ENCODE results near the gene GPSM1. TPM values are rescaled to one million over a fixed set of nuclear protein-coding genes. Genes with fewer than 3 reads are reported as not detected.
"Not testable (repeated sequence)": the region's sequence is repeated elsewhere in the genome, so short reads cannot be mapped to it uniquely, and the experiment has no call there.

The GPSM1 gene
- total and polyA plus RNA-seq, 2 experiments from 2014 or later: 58.5 to 116 TPM

DNA sequence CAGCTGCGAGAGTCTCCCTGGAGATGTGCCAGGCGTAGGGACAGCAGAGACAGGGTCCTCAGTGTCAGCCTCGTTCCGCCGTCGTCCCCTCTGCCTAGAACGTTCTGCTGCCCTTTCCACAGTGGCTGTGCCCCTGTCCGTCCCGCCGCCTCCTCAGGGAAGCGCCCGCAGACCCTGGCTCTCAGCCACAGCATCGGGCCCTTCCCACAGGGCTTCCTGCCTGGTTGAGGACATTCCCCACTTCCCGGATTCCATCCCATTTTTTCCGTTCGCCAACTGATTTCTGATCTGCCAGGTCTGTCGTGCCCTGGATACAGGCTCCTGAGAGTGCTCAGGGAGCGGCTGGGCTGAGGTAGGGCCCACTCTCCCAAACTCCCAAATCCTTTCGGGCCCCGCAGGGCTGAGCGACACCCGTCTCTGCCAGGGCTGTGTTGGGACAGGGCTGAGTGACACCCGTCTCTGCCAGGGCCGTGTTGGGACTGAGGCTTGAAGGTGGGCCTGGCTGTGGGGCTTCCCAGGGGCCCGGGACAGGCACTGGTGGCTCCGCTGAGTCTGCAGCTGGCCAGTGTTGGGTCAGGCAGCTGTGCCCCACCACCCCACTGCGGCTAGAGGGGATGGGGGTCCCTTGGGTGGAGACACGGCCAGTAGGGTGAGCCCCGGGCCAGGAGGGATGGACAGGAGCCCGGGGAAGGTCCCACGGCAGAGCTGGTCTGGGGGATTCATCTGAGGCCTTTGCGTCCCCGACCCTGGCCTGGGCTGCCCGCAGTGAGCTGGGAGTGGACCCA, 20.3 kb downstream of the GPSM1 start:
- Histone ChIP-seq H3K27ac (no peak overlapping the region), H3K9me3 (ENCODE audit: low read depth) (no peaks in the 10 kb centered on the region), H3K36me3 (no peaks in the 10 kb centered on the region), H3K4me3 (no peak overlapping the region), H3K4me1 (ENCODE audit: low read depth) (peaks cover 13% of the 10 kb centered on the region), H3K27me3 (no peaks in the 10 kb centered on the region)
- DNase-seq (ENCODE audit: low read depth in 1 of 2, low spot score in 1 of 2): no peak
- TF ChIP-seq, protein P1, sequence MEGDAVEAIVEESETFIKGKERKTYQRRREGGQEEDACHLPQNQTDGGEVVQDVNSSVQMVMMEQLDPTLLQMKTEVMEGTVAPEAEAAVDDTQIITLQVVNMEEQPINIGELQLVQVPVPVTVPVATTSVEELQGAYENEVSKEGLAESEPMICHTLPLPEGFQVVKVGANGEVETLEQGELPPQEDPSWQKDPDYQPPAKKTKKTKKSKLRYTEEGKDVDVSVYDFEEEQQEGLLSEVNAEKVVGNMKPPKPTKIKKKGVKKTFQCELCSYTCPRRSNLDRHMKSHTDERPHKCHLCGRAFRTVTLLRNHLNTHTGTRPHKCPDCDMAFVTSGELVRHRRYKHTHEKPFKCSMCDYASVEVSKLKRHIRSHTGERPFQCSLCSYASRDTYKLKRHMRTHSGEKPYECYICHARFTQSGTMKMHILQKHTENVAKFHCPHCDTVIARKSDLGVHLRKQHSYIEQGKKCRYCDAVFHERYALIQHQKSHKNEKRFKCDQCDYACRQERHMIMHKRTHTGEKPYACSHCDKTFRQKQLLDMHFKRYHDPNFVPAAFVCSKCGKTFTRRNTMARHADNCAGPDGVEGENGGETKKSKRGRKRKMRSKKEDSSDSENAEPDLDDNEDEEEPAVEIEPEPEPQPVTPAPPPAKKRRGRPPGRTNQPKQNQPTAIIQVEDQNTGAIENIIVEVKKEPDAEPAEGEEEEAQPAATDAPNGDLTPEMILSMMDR (IDR thresholded peaks at IDR 0.05; ENCODE audit: low read depth, low read length): no peak

DNA sequence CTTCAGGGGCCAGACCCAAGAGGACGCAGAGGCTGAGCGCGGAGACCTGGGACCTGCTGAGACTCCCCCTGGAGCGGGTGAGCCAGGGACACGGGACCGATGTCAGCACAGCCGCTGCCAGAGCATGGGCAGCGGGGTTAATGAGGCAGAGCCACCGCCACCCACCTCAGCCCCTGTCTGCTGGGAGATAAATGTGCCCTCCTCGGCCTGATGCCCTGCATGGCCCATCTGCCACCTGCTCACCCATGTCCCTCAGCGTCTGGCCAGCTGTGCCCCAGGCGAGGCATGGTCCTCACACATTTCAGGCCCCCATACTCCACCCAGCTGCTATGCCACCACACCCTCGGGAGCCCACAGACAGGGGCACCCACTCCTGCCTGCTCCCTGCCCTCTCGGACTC, 21.4 kb downstream of the GPSM1 start:
- TF ChIP-seq, protein P1 (IDR thresholded peaks at IDR 0.05; ENCODE audit: low read depth, low read length): no peak
- Histone ChIP-seq H3K27me3 (no peaks in the 10 kb centered on the region), H3K27ac (no peak overlapping the region), H3K9me3 (ENCODE audit: low read depth) (no peaks in the 10 kb centered on the region), H3K4me3 (no peak overlapping the region), H3K4me1 (ENCODE audit: low read depth) (peaks cover 12% of the 10 kb centered on the region), H3K36me3 (no peaks in the 10 kb centered on the region)
- no peak for DNase-seq (ENCODE audit: low read depth in 1 of 2, low spot score in 1 of 2)

DNA sequence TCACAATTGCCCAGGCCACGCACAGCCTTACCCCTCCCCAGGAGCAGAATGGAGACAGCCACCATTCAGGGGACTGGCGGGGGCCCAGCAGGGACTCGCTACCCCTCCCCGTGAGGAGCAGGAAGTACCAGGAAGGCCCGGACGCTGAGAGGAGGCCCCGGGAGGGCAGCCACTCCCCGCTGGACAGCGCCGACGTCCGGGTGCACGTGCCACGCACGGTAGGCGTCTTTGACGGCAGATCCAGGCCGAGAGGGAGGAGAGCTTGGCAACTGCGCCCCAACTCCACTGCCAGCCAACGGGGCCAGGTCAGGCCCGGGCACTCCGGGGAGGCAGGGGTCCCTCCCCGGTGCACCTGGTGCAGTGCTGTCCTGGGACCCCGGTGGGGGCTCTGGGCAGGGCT, 22.2 kb downstream of the GPSM1 start:
- Histone ChIP-seq H3K9me3 (ENCODE audit: low read depth) (no peaks in the 10 kb centered on the region), H3K4me3 (no peak overlapping the region), H3K4me1 (ENCODE audit: low read depth) (peaks cover 20% of the 10 kb centered on the region), H3K36me3 (no peaks in the 10 kb centered on the region), H3K27me3 (no peaks in the 10 kb centered on the region), H3K27ac (no peak overlapping the region)
- DNase-seq (ENCODE audit: low read depth in 1 of 2, low spot score in 1 of 2): no peak
- TF ChIP-seq, protein P1 (IDR thresholded peaks at IDR 0.05; ENCODE audit: low read depth, low read length): no peak

DNA sequence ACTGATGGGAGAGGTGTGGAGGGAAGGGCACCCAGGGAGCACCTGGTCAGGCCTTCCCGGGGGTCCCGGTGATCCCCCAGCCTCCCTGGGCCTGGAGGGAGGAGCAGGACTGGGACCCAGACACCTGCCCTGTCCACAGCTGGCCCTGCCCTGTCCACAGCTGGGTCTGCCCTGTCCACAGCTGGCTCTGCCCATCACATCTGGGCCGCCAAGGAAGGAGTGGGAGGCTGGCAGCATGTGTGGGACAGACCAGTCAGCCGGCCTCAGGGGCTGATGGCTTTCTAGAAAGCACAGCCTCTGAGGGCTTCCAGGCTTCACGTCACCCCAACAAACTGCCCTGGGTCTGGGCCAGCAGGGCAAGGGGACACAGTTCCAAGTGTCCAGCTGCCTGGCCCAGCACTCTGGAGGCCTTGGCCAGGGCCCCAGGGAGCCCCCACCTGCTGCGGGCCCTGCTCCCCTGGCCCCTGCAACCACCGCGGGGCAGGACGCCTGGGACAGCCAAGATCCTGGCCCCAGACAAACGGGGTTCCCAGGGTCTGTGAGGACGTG, 24.0 kb downstream of the GPSM1 start:
- Histone ChIP-seq H3K4me1 (ENCODE audit: low read depth) (peaks cover 18% of the 10 kb centered on the region), H3K9me3 (ENCODE audit: low read depth) (no peaks in the 10 kb centered on the region), H3K27ac (no peak overlapping the region), H3K4me3 (no peak overlapping the region), H3K27me3 (no peaks in the 10 kb centered on the region), H3K36me3 (peaks cover 5% of the 10 kb centered on the region)
- TF ChIP-seq, protein P1 (IDR thresholded peaks at IDR 0.05; ENCODE audit: low read depth, low read length): no peak
- DNase-seq (ENCODE audit: low read depth in 1 of 2, low spot score in 1 of 2): no peak

DNA sequence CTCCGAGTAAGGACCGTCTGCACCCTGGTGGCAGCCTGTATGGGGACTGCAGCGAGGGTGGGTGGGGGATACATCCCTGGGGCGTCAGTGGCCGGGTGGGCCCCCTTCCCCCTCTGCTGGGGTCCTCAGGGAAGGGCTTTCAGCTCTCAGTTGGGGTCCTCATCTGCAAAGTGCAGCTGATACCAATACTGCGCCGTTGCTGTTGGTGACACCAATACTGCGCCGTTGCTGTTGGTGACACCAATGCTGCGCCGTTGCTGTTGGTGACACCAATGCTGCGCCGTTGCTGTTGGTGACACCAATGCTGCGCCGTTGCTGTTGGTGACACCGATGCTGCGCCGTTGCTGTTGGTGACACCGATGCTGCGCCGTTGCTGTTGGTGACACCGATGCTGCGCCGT, 24.5 kb downstream of the GPSM1 start:
- H3K27me3 ChIP-seq; H3K9me3 ChIP-seq (ENCODE audit: low read depth); H3K36me3 ChIP-seq; H3K4me3 ChIP-seq; DNase-seq (ENCODE audit: low read depth in 1 of 2, low spot score in 1 of 2); H3K27ac ChIP-seq: not testable (repeated sequence)
- peaks cover 15% of the 10 kb centered on the region for H3K4me1 ChIP-seq (ENCODE audit: low read depth)

DNA sequence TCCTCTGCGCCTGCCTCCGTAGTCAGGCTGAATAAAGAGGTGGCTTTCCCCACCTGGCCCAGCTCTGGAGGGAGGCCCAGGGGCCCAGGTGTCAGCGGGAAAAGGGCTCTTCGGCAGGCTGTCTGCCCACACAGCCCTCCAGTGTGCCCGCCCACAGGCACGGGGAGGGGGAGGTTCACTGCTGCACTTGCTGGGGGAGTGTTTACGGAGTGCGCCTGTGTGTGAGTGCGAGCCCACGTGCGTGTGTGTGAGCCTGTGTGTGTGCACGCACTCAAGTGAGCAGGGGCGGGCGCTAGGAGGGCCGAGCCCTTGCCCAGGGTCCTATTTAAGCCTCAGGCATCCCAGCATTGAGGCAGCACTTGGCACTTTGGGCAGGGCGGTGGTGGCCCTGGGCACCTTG, 25.3 kb downstream of the GPSM1 start:
- DNase-seq (ENCODE audit: low read depth in 1 of 2, low spot score in 1 of 2): no peak
- Histone ChIP-seq H3K4me3 (no peak overlapping the region), H3K9me3 (ENCODE audit: low read depth) (no peaks in the 10 kb centered on the region), H3K4me1 (ENCODE audit: low read depth) (peaks cover 15% of the 10 kb centered on the region), H3K27ac (peak overlapping the region; percentile 90), H3K27me3 (no peaks in the 10 kb centered on the region), H3K36me3 (peaks cover 10% of the 10 kb centered on the region)
- TF ChIP-seq, protein P1 (IDR thresholded peaks at IDR 0.05; ENCODE audit: low read depth, low read length): no peak
